HepG2 (cell line): Measurements from ENCODE around the gene ZMYND8. TPM values are rescaled to one million over a fixed set of nuclear protein-coding genes. Genes with fewer than 3 reads are reported as not detected.

ENCODE experiments used
- GATAD1 ChIP-seq: IDR thresholded peaks from 2 replicates; pipeline ENCODE4 v1.6.1; 2016; ENCODE audit warnings: missing genetic modification reagents, missing compliant biosample characterization
- GLI4 ChIP-seq: sonication (generic); formaldehyde crosslinking; IDR thresholded peaks from 2 replicates; pipeline ENCODE4 v1.5.1; 2020; ENCODE audit warnings: missing genetic modification reagents, mild to moderate bottlenecking, moderate library complexity, borderline replicate concordance
- MTF2 ChIP-seq: sonication (generic); formaldehyde crosslinking; IDR thresholded peaks from 2 replicates; pipeline ENCODE4 v1.5.0; 2020; ENCODE audit warnings: missing genetic modification reagents, borderline replicate concordance
- PITX1 ChIP-seq: sonication (generic); formaldehyde crosslinking; IDR thresholded peaks from 2 replicates; pipeline ENCODE4 v1.5.1; 2020; ENCODE audit warnings: mild to moderate bottlenecking, missing genetic modification reagents
- RARA ChIP-seq: IDR thresholded peaks from 2 replicates; pipeline ENCODE4 v1.6.1; 2016; ENCODE audit warnings: missing genetic modification reagents, missing compliant biosample characterization
- SRSF1 ChIP-seq: fragments of 200-400 bp; formaldehyde crosslinking; optimal IDR thresholded peaks from 2 replicates; pipeline ENCODE3; 2017; ENCODE audit warnings: mild to moderate bottlenecking, low read depth, low read length, moderate library complexity
- XRCC5 ChIP-seq: fragments of 200-400 bp; formaldehyde crosslinking; optimal IDR thresholded peaks from 2 replicates; pipeline ENCODE3; 2017; ENCODE audit warnings: mild to moderate bottlenecking, low read length
- ZBTB34 ChIP-seq: sonication (generic); formaldehyde crosslinking; IDR thresholded peaks from 2 replicates; pipeline ENCODE4 v1.8.0; 2022; ENCODE audit warnings: mild to moderate bottlenecking, missing genetic modification reagents
- ZBTB38 ChIP-seq: sonication (generic); formaldehyde crosslinking; IDR thresholded peaks from 2 replicates; pipeline ENCODE4 v1.5.1; 2020; ENCODE audit warnings: mild to moderate bottlenecking, missing genetic modification reagents
- ZNF232 ChIP-seq: sonication (generic); formaldehyde crosslinking; IDR thresholded peaks from 2 replicates; pipeline ENCODE4 v1.4.0; 2020; ENCODE audit warnings: missing genetic modification reagents, borderline replicate concordance
- ZNF335 ChIP-seq: sonication (generic); formaldehyde crosslinking; IDR thresholded peaks from 2 replicates; pipeline ENCODE4 v1.4.0; 2020; ENCODE audit warnings: missing genetic modification reagents
- ZNF337 ChIP-seq: sonication (generic); formaldehyde crosslinking; IDR thresholded peaks from 2 replicates; pipeline ENCODE4 v1.5.1; 2020; ENCODE audit warnings: missing genetic modification reagents, low read depth, mild to moderate bottlenecking, borderline replicate concordance
- ZNF609 ChIP-seq: sonication (generic); formaldehyde crosslinking; IDR thresholded peaks from 2 replicates; pipeline ENCODE4 v1.4.0; 2020; ENCODE audit warnings: mild to moderate bottlenecking, missing genetic modification reagents, borderline replicate concordance
- ZNF614 ChIP-seq: IDR thresholded peaks from 2 replicates; pipeline ENCODE4 v1.6.1; 2018; ENCODE audit warnings: missing biosample characterization, missing genetic modification reagents, inconsistent platforms, borderline replicate concordance
- ZNF704 ChIP-seq: sonication (generic); formaldehyde crosslinking; IDR thresholded peaks from 2 replicates; pipeline ENCODE4 v1.8.1; 2023; ENCODE audit warnings: mild to moderate bottlenecking, inconsistent platforms, moderate library complexity, missing genetic modification reagents, borderline replicate concordance
- ZNF883 ChIP-seq: sonication (generic); formaldehyde crosslinking; IDR thresholded peaks from 2 replicates; pipeline ENCODE4 v1.5.1; 2020; ENCODE audit warnings: mild to moderate bottlenecking, missing genetic modification reagents; ENCODE audit errors: not compliant biosample characterization
- polyA plus RNA-seq, 8 experiments: library from polyadenylated mRNA; depleted of rRNA in 3 of 8; stranded (reverse) in 7 of 8; unstranded in 1 of 8; fragments of >200 nt; fragmentation: Illumina TruSeq in 4 of 8; extraction: Trizol in 4 of 8; gene quantifications; 2 replicates each; pipeline versions ENCODE4 v1.2.1 to v1.2.3, GENCODE V29; 2011 to 2016; ENCODE audit warnings: low read depth in 4 of 8, missing spikeins in 1 of 8, mixed read lengths in 1 of 8; ENCODE audit not compliant: insufficient read depth in 1 of 8
- total RNA-seq, 5 experiments: library from RNA; depleted of rRNA; stranded (reverse); fragments of >200 nt; fragmentation: Illumina TruSeq; extraction: Trizol; gene quantifications; 2 replicates each; pipeline ENCODE4 v1.2.3, GENCODE V29; 2016; ENCODE audit warnings: low read depth in 1 of 5
- TF ChIP-seq, protein P1 (sequence below): sonication (generic); formaldehyde crosslinking; IDR thresholded peaks from 2 replicates; pipeline ENCODE4 v1.5.1; 2020; ENCODE audit warnings: missing genetic modification reagents, mild to moderate bottlenecking, borderline replicate concordance

The ZMYND8 gene
- total and polyA plus RNA-seq, 2 of the 13 experiments (the other 11 are each of a cell fraction or from before 2014, with no cell fraction given) = 53.9 to 84.7 TPM

- TF ChIP-seq RARA (CRISPR knock-in tag) = peak; percentile 26; the same call in 1 of the 2 replicates
- TF ChIP-seq XRCC5 = peak; percentile 73
- TF ChIP-seq MTF2 (CRISPR knock-in tag) = 0 out of 2 replicates have a peak, but pooled peaks have one; percentile 37
- TF ChIP-seq ZNF609 (CRISPR knock-in tag) = peak; percentile 53; the same call in 1 of the 2 replicates
- peak; percentile 67 for TF ChIP-seq ZNF883
- TF ChIP-seq, protein P1, sequence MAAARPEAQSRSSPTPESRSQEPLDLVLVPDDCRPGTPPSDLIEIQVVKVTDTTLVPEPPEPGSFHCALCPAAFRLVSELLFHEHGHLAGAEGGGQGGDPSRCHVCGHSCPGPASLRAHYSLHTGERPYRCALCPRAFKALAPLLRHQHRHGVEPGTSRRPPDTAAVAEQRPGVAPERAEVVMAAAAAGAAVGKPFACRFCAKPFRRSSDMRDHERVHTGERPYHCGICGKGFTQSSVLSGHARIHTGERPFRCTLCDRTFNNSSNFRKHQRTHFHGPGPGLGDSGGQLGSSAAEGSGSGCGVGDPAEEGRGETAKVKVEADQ (CRISPR knock-in tag) = peak; percentile 66; the same call in 1 of the 2 replicates
- peak; percentile 48; the same call in 1 of the 2 replicates for TF ChIP-seq PITX1 (CRISPR knock-in tag)
- TF ChIP-seq SRSF1 = peak; percentile 52
- 0 out of 2 replicates have a peak, but pooled peaks have one; percentile 15 for TF ChIP-seq ZNF614 (CRISPR knock-in tag)
- 0 out of 2 replicates have a peak, but pooled peaks have one; percentile 18 for TF ChIP-seq ZNF337 (CRISPR knock-in tag)
- peak; percentile 41; the same call in 1 of the 2 replicates for TF ChIP-seq ZBTB38 (CRISPR knock-in tag)
- TF ChIP-seq ZNF232 (CRISPR knock-in tag) = peak; percentile 23; the same call in 1 of the 2 replicates
- 0 out of 2 replicates have a peak, but pooled peaks have one; percentile 69 for TF ChIP-seq ZNF335 (CRISPR knock-in tag)
- 0 out of 2 replicates have a peak, but pooled peaks have one; percentile 46 for TF ChIP-seq ZNF704 (CRISPR knock-in tag)
- TF ChIP-seq GLI4 = 0 out of 2 replicates have a peak, but pooled peaks have one; percentile 57
- TF ChIP-seq GATAD1 (CRISPR knock-in tag) = no peak
- 0 out of 2 replicates have a peak, but pooled peaks have one; percentile 28 for TF ChIP-seq ZBTB34 (CRISPR knock-in tag)
Measured at GRCh38 chr20:47370850-47371782, 14.6 kb upstream of the ZMYND8 start (continued).
